Activated gamma-delta T cell treated with Interleukin-2 at 50 U/mL for 16 hours (primary cell): Measurements from ENCODE around the gene FOXL1.

Experiments used
- DNase-seq: peaks from one replicate; pipeline ENCODE4 v3.0.0-alpha.2; 2020

Gene FOXL1

DNA sequence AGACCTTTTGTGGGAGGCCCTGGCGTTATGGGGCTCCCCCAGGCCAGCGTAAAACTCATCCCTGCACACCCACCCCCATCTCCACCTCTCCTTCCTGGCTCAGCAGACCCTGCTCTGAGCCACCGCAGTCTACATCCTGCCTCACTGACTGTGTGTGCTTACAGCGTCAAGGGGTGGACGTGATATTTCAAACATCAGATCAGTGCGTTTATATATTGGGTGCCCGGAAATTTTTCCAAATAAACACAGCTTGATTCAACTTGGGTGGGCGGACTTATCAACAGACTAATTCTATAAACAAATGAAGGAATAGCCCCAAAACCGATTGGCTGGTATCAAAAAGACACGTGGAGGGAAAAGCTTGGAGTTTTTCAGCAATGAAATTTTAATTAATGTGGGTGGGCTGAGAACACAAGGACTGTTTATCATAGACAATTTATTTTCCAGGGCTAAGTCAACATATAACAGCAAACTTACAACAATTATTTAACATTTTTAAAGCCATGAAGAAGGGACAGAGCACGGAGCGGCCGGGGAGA lies at the start of gene FOXL1:
TSS of gene FOXL1 (plus strand) at position 489 of the 539 bp plus-strand sequence. CDS start 175 bp downstream, outside the sequence.
- no peak for DNase-seq

DNA sequence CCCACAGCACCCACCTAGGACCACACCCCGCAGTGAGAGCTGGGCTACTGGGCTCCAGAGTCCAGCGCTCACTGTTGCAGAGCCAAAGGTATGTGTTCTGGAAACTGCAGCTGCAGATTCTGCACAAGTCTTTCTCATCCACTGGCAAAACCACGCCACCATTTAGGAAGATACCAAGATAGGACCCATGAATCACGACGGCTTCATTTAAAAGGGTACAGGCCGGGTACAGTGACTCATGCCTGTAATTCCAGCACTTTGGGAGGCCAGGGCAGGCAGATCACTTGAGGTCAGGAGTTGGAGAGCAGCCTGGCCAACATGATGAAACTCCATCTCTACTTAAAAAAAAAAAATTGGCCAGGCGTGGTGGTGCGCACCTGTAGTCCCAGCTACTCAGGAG lies 49.2 kb upstream of the FOXL1 start:
- no peak for DNase-seq

DNA sequence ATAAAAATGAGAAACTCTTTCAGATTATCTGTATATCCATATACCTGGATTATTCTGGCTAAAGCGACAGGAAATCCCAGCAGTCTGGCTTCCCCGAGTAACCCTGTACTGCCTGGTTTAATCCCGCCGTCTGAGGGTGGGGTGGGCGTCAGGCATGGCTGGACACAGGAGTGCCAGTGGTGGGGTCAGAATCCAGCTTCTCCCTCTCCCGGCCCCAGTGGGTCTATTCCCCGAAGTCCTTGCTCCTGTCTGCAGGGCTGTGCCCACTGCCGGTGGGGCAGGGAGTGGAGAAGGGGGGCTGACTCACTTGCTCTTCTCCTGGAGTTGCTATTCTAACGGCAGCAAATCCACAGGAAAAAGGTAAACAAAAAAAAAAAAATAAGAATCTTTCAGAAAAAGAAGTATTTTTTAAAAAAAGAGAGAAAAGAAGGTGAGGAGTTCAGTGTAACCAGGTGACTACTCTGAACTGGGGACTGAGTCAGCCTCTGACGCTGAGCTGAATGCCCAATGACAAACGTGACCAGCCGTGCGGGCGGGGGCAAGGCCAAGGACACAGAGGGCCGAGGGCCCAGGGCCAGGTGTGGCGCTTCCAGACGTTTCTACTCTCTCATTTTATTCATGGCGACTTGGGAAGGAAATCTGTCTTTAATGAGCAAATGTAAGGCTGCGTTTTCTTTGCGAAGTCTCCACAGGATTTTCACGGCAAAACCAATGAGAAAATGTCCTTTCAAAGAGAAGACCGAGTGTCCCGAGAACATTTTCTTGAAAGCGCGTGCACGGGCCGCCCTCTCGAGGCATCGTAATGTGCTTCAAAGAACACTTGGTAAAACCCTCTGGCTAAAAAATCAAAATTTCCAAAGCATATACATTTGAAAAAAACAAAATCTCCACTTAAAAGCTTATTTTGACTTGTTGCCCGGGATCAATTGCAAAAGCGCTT lies 47.8 kb upstream of the FOXL1 start:
- no peak for DNase-seq

GRCh38 chr16:86531191-86531545 lies 47.2 kb upstream of the FOXL1 start:
- no peak for DNase-seq

- no peak for DNase-seq
Measured at GRCh38 chr16:86531641-86532525, 46.5 kb upstream of the FOXL1 start.

GRCh38 chr16:86532526-86532815 lies 45.9 kb upstream of the FOXL1 start:
- DNase-seq, result no peak

- no peak for DNase-seq
Measured at GRCh38 chr16:86533076-86533475, 45.3 kb upstream of the FOXL1 start.

DNA sequence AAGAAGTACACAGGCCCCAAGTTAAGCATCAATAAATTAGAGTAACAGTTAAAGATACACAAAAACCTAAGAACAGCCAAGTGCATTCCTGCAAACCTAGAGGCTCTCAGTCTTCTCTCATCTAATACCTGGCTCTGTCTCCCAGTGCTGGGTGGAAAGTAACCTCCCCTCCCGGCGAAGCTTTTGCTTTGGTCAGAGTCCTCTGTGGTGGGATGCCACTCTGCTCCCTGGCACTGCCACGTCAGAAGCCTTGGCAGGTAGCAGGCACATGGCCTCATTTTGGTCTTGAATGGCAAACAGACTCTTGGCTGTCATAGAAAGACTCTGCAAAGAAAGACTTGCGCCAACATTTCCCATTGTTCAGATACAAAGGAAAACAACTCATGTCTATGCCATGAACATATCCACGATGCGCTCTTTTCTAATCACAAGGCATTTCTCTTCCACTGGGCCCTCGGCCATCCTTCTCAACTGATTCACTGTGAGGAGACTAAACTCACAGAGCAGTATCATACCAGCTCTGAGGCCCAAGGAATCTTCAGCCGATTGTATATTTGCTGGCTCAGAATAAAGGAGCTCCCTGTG lies 44.5 kb upstream of the FOXL1 start:
- no peak for DNase-seq

- no peak for DNase-seq
Measured at GRCh38 chr16:86534779-86535615, 43.4 kb upstream of the FOXL1 start.

GRCh38 chr16:86536621-86537020 lies 41.7 kb upstream of the FOXL1 start:
- no peak for DNase-seq

- no peak for DNase-seq
Measured at GRCh38 chr16:86537486-86537885, 40.9 kb upstream of the FOXL1 start.

DNA sequence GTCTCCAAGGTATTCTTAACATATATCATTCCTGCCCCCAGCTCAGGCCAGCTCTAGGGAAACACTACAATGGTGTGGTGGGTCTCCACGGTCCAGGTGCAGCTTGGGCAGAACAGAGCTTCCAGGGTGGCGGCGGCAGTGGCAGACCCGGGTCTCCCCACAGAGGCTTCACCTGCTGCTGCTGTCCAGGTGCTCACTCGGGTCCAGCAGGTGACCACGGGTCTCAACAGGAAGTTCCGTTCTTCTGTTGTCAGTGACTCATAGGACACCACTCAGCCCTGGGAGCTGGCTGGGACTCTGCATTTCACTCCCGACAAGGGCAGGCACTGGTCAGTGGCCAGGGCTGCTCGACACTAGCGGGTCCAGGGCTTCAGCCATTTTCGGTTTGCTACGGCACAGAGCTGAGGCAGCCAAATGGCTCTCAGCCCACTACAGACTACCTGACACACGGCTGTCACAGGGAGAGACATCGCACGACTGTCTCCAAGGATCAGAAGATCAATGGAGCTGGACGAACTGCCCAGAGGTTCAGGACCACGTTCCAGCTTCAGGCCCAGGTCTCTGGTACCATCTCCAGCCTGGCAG lies 40.1 kb upstream of the FOXL1 start:
- DNase-seq, result no peak

- DNase-seq, result no peak
Measured at GRCh38 chr16:86540894-86541293, 37.5 kb upstream of the FOXL1 start.

GRCh38 chr16:86541560-86541959 lies 36.8 kb upstream of the FOXL1 start:
- DNase-seq, result no peak

- no peak for DNase-seq
Measured at GRCh38 chr16:86542756-86543750, 35.3 kb upstream of the FOXL1 start.

- no peak for DNase-seq
Measured at GRCh38 chr16:86545481-86545880, 32.9 kb upstream of the FOXL1 start.

GRCh38 chr16:86545954-86546637 lies 32.3 kb upstream of the FOXL1 start:
- no peak for DNase-seq

DNA sequence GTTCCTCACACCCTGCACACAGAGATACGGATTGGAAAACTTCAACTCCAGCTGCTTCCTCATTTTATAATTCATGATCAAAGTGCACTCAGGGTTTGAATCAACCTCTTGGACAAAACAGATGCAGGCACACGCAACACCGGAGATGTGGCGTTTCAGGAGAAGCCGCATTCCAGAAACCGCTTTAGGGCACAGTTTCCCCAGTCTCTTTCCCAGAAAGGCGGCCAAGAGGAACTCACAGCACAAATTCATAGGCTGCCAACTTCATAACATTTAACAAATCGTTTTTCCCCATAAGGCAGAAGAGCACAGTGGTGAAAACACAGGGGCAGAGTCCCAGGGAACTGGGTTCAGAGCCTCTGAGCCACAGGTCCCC lies 31.7 kb upstream of the FOXL1 start:
- no peak for DNase-seq

- no peak for DNase-seq
Measured at GRCh38 chr16:86547286-86547685, 31.1 kb upstream of the FOXL1 start.
